HG03103 (cell line): ENCODE results near the gene TTC28.

Experiments used
- ATAC-seq: cut with Tn5 transposase; IDR thresholded peaks from one replicate; pipeline ENCODE4 v1.9.1; 2021; ENCODE audit warnings: low read depth; ENCODE audit not compliant: unreplicated experiment

Gene TTC28

GRCh38 chr22:28002181-28002700, 677.4 kb downstream of the TTC28 start:
- ATAC-seq, result no peak

- ATAC-seq, result no peak
These were observed 678.3 kb downstream of the TTC28 start for GRCh38 chr22:28001171-28001835.

- no peak for ATAC-seq
These were observed 679.3 kb downstream of the TTC28 start for GRCh38 chr22:28000361-28000760.

- ATAC-seq, result no peak
These were observed 679.8 kb downstream of the TTC28 start for GRCh38 chr22:27999876-28000275.

- no peak for ATAC-seq
These were observed 680.9 kb downstream of the TTC28 start for GRCh38 chr22:27998511-27999410.

- ATAC-seq, result no peak
These were observed 682.1 kb downstream of the TTC28 start for GRCh38 chr22:27997538-27997937.

- no peak for ATAC-seq
These were observed 682.7 kb downstream of the TTC28 start for GRCh38 chr22:27996981-27997380.

GRCh38 chr22:27996529-27996925, 683.1 kb downstream of the TTC28 start:
- no peak for ATAC-seq

GRCh38 chr22:27995801-27996528, 683.7 kb downstream of the TTC28 start:
- ATAC-seq, result no peak

GRCh38 chr22:27994481-27995331, 684.9 kb downstream of the TTC28 start:
- no peak for ATAC-seq

GRCh38 chr22:27993774-27994350, 685.8 kb downstream of the TTC28 start:
- ATAC-seq, result no peak

- no peak for ATAC-seq
These were observed 686.4 kb downstream of the TTC28 start for GRCh38 chr22:27993201-27993635.

GRCh38 chr22:27992294-27993165, 687.1 kb downstream of the TTC28 start:
- no peak for ATAC-seq

GRCh38 chr22:27991586-27992293, 687.9 kb downstream of the TTC28 start:
- no peak for ATAC-seq

GRCh38 chr22:27990879-27991278, 688.8 kb downstream of the TTC28 start:
- ATAC-seq, result no peak

GRCh38 chr22:27990451-27990840, 689.2 kb downstream of the TTC28 start:
- ATAC-seq, result no peak

- no peak for ATAC-seq
These were observed 689.7 kb downstream of the TTC28 start for GRCh38 chr22:27989758-27990450.

GRCh38 chr22:27988704-27989103, 690.9 kb downstream of the TTC28 start:
- ATAC-seq, result no peak
